GM12892 (cell line): ENCODE data around the gene TMPRSS13.

Source experiments
- POLR2A ChIP-seq: IDR thresholded peaks from 2 replicates; pipeline ENCODE4 v1.6.1; 2011; ENCODE audit warnings: low read depth, low read length, control low read depth
- POLR2AphosphoS5 ChIP-seq: IDR thresholded peaks from 2 replicates; pipeline ENCODE4 v1.6.1; 2011; ENCODE audit warnings: low read depth, low read length, control low read depth

DNA sequence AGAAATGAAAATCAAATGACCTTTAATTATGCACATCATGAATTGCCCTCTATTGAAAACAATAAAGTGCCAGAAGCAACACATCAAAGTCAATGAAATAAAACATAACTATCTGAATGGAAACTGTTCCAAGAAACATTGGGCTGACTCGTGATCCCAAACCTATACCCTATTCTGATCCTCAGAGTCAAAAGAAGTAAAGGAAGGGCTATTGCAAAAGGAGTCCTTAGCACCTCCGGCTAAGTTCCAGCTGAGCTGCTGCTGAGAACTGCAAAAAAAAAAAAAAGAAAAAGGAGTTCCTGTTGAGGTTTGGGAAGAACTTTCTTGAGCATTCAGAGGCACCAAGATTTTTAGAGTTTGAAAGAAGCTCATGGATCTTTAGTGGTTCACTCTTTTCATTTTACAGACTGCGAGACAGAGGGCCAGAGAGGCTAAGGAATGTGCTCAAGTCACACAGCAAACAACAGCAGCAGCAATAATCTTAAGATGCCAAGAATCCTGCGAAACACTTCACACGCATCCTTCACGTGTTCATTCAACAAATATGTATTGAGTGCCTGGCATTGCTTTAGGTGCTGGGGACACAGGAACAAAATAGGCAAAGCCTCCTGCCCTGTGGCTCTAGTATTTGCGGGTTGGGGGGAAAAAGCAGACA lies 841 bp upstream of the TMPRSS13 start:
- TF ChIP-seq POLR2A (no peak), POLR2AphosphoS5 (no peak)
